ENCODE results near the gene SCYGR6. TPM values are rescaled to one million over a fixed set of nuclear protein-coding genes. Genes with fewer than 3 reads are reported as not detected.
"Not testable (repeated sequence)": the region's sequence is repeated elsewhere in the genome, so short reads cannot be mapped to it uniquely, and the experiment has no call there.

SCYGR6 gene
- total RNA-seq, 1 donor from 2014 or later: not detected

- TF ChIP-seq EZH2 (IDR thresholded peaks at IDR 0.05) (no peak), CTCF (IDR thresholded peaks at IDR 0.05) (no peak), EZH2phosphoT487 (IDR thresholded peaks at IDR 0.05) (no peak)
- no peak within 1 kb of the TSS for H2AFZ ChIP-seq (replicated peaks)
- no peak within 1 kb of the TSS for H3K4me2 ChIP-seq
- H3K4me1 ChIP-seq: no peaks in the 10 kb centered on the region
- no peaks in the 10 kb centered on the region for H4K20me1 ChIP-seq (ENCODE audit: low read depth)
- no peak within 1 kb of the TSS for H3K4me3 ChIP-seq
- no peaks in the 10 kb centered on the region for H3K9me3 ChIP-seq (ENCODE audit: low read depth)
- H3K4me3 Mint-ChIP-seq: no peak within 1 kb of the TSS
- H3K4me1 Mint-ChIP-seq: peaks cover 2% of the 10 kb centered on the region
- no peak for DNase-seq (ENCODE audit: low spot score)
- H3K27me3 Mint-ChIP-seq (ENCODE audit: insufficient read depth, low read depth): no peaks in the 10 kb centered on the region
- H3K9me3 Mint-ChIP-seq: no peaks in the 10 kb centered on the region
- H3K36me3 Mint-ChIP-seq: no peaks in the 10 kb centered on the region
- H3K79me2 ChIP-seq (ENCODE audit: low read depth): no peaks in the 10 kb centered on the region
- H3K27ac ChIP-seq: no peak within 1 kb of the TSS
- no peaks in the 10 kb centered on the region for H3F3A ChIP-seq (ENCODE audit: low read depth)
- H3K36me3 ChIP-seq: no peaks in the 10 kb centered on the region
- no peak within 1 kb of the TSS for H3K27ac Mint-ChIP-seq
- H3K9ac ChIP-seq: no peak within 1 kb of the TSS
- H3K27me3 ChIP-seq: no peaks in the 10 kb centered on the region
Observed at GRCh38 chr2:227745594-227745993, 21.0 kb upstream of the SCYGR6 start, which contains the start of gene SCYGR8. Gene SCYGR8 (plus strand): TSS chr2:227745894. CDS start chr2:227745894, 0 bp downstream.

GRCh38 chr2:227740705-227741104 lies 16.1 kb upstream of the SCYGR6 start:
- not testable (repeated sequence) for H3K27me3 Mint-ChIP-seq (ENCODE audit: insufficient read depth, low read depth); H3K36me3 ChIP-seq; H3K9me3 Mint-ChIP-seq; H3K4me1 Mint-ChIP-seq; H3K4me3 Mint-ChIP-seq; H3K79me2 ChIP-seq (ENCODE audit: low read depth); H3K4me2 ChIP-seq; H3K4me3 ChIP-seq; H2AFZ ChIP-seq (replicated peaks); H3K27ac ChIP-seq; H3K9me3 ChIP-seq (ENCODE audit: low read depth); H4K20me1 ChIP-seq (ENCODE audit: low read depth); H3F3A ChIP-seq (ENCODE audit: low read depth); H3K27ac Mint-ChIP-seq; H3K9ac ChIP-seq; H3K36me3 Mint-ChIP-seq; H3K27me3 ChIP-seq; H3K4me1 ChIP-seq
- peak; percentile 41 for DNase-seq (ENCODE audit: low spot score)
- TF ChIP-seq CTCF (IDR thresholded peaks at IDR 0.05): peak; percentile 44

GRCh38 chr2:227739351-227739750 lies 14.8 kb upstream of the SCYGR6 start:
- Mint-ChIP-seq H3K27ac (no peak overlapping the region), H3K4me1 (peaks cover 2% of the 10 kb centered on the region), H3K36me3 (no peaks in the 10 kb centered on the region), H3K27me3 (ENCODE audit: insufficient read depth, low read depth) (peaks cover 3% of the 10 kb centered on the region), H3K9me3 (no peaks in the 10 kb centered on the region), H3K4me3 (no peak overlapping the region)
- Histone ChIP-seq H2AFZ (replicated peaks) (no peak overlapping the region), H3K27ac (no peak overlapping the region), H3K4me3 (no peak overlapping the region), H3K9me3 (ENCODE audit: low read depth) (no peaks in the 10 kb centered on the region), H4K20me1 (ENCODE audit: low read depth) (no peaks in the 10 kb centered on the region), H3K79me2 (ENCODE audit: low read depth) (no peaks in the 10 kb centered on the region), H3K4me2 (no peak overlapping the region), H3K4me1 (no peaks in the 10 kb centered on the region), H3K36me3 (no peaks in the 10 kb centered on the region), H3K9ac (no peak overlapping the region), H3F3A (ENCODE audit: low read depth) (no peaks in the 10 kb centered on the region), H3K27me3 (no peaks in the 10 kb centered on the region)
- TF ChIP-seq CTCF (IDR thresholded peaks at IDR 0.05) (no peak), EZH2 (IDR thresholded peaks at IDR 0.05) (no peak), EZH2phosphoT487 (IDR thresholded peaks at IDR 0.05) (no peak)
- DNase-seq (ENCODE audit: low spot score): no peak

GRCh38 chr2:227728035-227728434 lies 3.5 kb upstream of the SCYGR6 start, which contains the start of gene SCYGR7:
Gene SCYGR7 (plus strand): TSS chr2:227728335. CDS start chr2:227728335, 0 bp downstream.
- Histone ChIP-seq H3K4me1 (no peaks in the 10 kb centered on the region), H3K9ac (no peak within 1 kb of the TSS), H3F3A (ENCODE audit: low read depth) (no peaks in the 10 kb centered on the region), H3K9me3 (ENCODE audit: low read depth) (no peaks in the 10 kb centered on the region), H3K4me3 (no peak within 1 kb of the TSS), H3K27ac (no peak within 1 kb of the TSS), H3K36me3 (no peaks in the 10 kb centered on the region), H4K20me1 (ENCODE audit: low read depth) (no peaks in the 10 kb centered on the region), H3K27me3 (no peaks in the 10 kb centered on the region), H3K79me2 (ENCODE audit: low read depth) (no peaks in the 10 kb centered on the region), H2AFZ (replicated peaks) (no peak within 1 kb of the TSS), H3K4me2 (no peak within 1 kb of the TSS)
- Mint-ChIP-seq H3K9me3 (peaks cover under 1% of the 10 kb centered on the region), H3K27me3 (ENCODE audit: insufficient read depth, low read depth) (no peaks in the 10 kb centered on the region), H3K27ac (no peak within 1 kb of the TSS), H3K36me3 (no peaks in the 10 kb centered on the region), H3K4me1 (no peaks in the 10 kb centered on the region), H3K4me3 (no peak within 1 kb of the TSS)
- no peak for DNase-seq (ENCODE audit: low spot score)
- TF ChIP-seq EZH2 (IDR thresholded peaks at IDR 0.05): no peak
- no peak for TF ChIP-seq CTCF (IDR thresholded peaks at IDR 0.05)
- no peak for TF ChIP-seq EZH2phosphoT487 (IDR thresholded peaks at IDR 0.05)

- H3K9me3 Mint-ChIP-seq; H3K4me1 Mint-ChIP-seq; H3K9me3 ChIP-seq (ENCODE audit: low read depth); H3K4me2 ChIP-seq; H3K4me1 ChIP-seq; H3K27ac Mint-ChIP-seq; H2AFZ ChIP-seq (replicated peaks); H3K79me2 ChIP-seq (ENCODE audit: low read depth); H3K4me3 ChIP-seq; H3K36me3 ChIP-seq; H3K27me3 ChIP-seq; DNase-seq (ENCODE audit: low spot score); H3K27me3 Mint-ChIP-seq (ENCODE audit: insufficient read depth, low read depth); H3K27ac ChIP-seq; H4K20me1 ChIP-seq (ENCODE audit: low read depth); H3K36me3 Mint-ChIP-seq; H3F3A ChIP-seq (ENCODE audit: low read depth); H3K4me3 Mint-ChIP-seq; H3K9ac ChIP-seq: not testable (repeated sequence)
Observed at GRCh38 chr2:227722821-227723220, 1.7 kb downstream of the SCYGR6 start.

Measured in neural progenitor cell (in vitro differentiated cells).